ENCODE measurements around the gene ALDH1L2. TPM values are rescaled to one million over a fixed set of nuclear protein-coding genes. Genes with fewer than 3 reads are reported as not detected.
"Not testable (repeated sequence)": the region's sequence is repeated elsewhere in the genome, so short reads cannot be mapped to it uniquely, and the experiment has no call there.

ALDH1L2 gene
- total RNA-seq, 1 experiment from 2014 or later: 2.2 TPM

DNA sequence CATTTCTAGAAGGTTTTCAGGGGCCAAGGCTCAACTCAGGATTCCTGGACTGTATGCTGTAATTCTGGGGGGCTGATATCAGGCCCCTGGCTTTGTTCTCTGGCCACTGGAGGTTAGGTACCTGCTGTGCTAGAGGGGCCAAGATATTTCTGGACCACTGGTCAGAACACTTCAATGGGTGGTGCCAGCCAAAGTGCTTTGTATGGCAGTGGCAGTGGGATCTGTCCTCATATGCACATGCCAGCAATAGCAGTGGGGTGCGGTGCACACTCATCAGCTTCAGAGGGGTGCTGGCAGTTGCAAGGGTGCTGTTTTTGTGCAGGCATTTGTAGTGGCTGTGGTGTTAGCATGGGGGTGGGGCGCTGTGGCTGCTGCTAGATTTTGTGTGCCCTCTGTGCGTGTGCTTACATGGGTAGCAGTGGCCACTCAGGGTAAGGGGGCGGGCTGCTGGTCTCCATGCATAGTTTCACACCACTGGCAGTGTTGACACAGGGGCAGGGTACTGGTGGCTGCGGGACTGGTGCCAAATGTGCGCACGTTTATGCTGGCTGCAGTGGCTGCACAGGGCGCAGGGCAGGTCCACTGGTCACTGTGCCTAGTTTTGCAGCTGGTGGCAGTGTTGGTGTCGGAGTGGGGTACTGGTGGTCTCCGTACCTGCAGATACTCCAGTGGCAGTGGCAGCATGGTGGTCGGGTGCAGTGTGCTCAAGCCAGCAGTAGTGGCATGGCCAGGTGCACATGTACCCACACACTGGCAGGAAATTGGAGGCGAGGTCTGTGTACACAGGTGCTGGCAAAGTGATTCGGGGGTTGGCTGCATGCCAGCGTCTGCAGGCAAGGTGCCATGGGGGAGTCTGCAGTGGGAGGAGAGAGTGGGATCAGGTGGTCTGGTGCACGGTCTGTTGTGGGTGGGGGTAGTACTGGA, 85.6 kb downstream of the ALDH1L2 start:
- DNase-seq (ENCODE audit: low spot score): no peak
- in situ Hi-C loops (cut with HindIII; ENCODE audit: low sequenced_read_pairs): no loop called here

- in situ Hi-C loops (cut with HindIII; ENCODE audit: low sequenced_read_pairs): no loop called here
- no peak for DNase-seq (ENCODE audit: low spot score)
Observed at GRCh38 chr12:104997541-104997940, 86.7 kb downstream of the ALDH1L2 start.

DNA sequence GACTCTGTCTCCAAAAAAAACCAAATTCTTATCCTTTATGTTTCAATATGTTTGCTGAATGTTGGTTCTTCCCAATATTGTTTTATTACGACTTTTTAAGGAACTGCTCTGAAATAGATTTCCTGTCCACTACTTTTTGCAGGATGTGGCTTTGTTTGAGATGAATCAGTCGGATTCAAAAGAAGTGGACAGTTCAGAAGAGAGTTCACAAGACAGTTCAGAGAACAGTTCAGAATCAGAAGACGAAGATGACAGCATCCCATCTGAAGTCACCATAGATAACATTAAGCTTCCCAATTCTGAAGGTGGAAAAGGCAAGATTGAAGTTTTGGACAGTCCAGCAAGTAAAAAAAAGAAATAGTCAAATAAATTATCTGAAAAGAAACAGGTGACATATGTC, 89.9 kb downstream of the ALDH1L2 start:
- DNase-seq (ENCODE audit: low spot score): no peak
- in situ Hi-C loops (cut with HindIII; ENCODE audit: low sequenced_read_pairs): no loop called here

DNA sequence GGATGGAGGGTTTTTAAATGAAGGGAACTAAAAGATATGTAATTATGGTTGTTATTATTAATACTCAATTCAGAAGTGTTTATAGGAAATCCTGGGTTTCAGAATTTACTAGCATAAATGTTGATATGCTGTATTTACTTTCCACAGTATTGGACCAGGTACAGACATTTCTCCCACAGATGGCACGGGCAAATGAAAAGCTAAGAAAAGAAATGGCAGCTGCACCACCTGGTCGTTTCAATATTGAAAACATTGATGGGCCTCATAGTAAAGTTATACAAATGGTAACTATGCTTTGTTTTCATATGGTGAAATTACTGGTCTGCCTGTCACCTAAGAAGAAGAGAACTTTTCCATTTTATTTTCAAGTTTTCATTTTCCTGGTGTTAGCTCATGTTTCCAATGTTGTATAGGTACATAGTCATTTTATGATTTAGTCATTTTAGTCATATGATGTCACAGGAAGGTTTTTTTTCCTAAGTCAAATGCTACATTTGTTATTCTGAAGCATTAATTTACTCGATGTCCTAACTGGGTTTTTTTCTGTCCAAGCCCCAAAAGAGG, 92.6 kb downstream of the ALDH1L2 start:
- in situ Hi-C loops (cut with HindIII; ENCODE audit: low sequenced_read_pairs): no loop called here
- no peak for DNase-seq (ENCODE audit: low spot score)

DNA sequence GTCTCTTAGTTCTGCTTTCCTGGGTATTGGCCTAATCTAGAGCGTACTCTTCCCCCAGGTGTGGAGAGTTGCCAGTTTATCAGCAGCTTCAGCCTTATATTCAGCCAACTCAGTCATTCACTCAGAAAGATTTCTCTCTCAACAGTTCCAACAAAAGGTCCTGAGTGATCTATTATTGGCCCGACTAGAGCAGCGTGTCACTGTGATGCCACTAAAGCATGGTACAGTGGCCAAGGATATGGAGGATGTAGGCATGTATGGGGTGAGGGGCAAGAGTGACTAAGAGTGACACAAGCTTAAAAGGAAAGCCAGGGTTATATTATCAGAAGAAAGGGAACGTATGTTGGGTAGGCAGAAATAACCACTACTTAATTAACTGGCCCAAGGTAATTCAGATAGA, 93.3 kb downstream of the ALDH1L2 start:
- in situ Hi-C loops (cut with HindIII; ENCODE audit: low sequenced_read_pairs): no loop called here
- no peak for DNase-seq (ENCODE audit: low spot score)

DNA sequence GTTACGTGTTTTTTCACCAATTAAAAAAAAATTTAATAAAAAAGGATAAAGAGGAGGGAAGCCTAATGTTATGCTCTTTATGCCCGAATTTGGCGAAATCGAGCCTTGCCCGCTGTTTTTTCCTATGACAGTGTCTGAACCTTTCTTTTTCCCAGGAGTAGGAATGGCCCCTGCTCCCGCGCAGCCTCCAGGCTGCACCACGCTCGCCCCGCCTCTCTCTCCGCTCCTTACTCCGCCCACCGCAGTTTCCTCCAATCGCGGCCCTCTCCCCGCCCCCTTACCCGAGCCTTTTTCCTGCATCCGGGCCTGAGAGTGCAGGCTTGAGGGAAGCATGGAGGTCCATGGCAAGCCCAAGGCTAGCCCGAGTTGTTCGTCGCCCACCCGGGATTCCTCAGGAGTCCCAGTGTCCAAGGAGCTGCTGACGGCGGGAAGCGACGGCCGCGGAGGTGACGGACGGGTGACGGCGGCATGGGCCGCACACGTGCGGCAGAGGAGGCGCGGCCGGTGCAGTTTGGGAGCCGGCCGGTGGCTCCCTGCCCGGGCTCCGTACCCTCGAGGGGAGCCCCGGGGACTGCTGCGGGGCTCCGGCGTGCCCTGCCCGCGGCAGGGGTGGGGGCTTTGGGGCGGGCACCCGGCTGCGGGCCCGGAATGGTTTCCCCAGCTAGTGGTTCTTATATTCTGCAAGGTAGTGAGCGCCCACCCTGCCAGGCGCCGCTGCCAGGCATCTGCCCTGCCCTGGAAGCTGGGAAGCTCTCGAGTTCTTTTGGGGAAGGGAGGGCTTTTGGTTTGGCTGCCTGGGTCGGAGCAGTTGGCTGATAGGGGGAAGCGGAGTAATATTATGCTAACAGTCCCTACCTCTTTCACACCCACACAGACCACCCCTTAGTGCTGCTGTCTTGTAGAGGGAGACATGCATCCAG, 98.0 kb downstream of the ALDH1L2 start, which contains the start of gene NOPCHAP1:
Gene NOPCHAP1 (plus strand): TSS at position 295 of the 920 bp plus-strand sequence. CDS start 37 bp downstream, at position 332.
- peak; percentile 95 for DNase-seq (ENCODE audit: low spot score)
- in situ Hi-C loops (cut with HindIII; ENCODE audit: low sequenced_read_pairs): no loop called here

DNA sequence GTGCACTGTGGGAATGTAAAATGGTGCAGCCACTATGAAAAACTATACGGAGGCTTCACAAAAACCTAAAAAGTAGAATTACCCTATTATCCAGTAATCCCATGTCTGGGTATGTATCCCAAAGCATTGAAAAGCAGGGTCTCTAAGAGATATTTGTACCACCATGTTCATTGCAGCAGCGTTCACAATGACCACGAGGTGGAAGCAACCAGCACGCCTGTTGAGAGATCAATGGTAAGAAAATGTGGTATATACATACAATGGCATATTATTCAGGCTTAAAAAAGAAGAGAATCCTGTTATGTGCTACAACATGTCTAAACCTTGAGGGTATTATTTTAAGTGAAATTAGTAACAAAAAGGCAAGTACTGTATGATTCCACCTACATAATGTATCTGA, 99.1 kb downstream of the ALDH1L2 start:
- no peak for DNase-seq (ENCODE audit: low spot score)
- in situ Hi-C loops (cut with HindIII; ENCODE audit: low sequenced_read_pairs): no loop called here

DNA sequence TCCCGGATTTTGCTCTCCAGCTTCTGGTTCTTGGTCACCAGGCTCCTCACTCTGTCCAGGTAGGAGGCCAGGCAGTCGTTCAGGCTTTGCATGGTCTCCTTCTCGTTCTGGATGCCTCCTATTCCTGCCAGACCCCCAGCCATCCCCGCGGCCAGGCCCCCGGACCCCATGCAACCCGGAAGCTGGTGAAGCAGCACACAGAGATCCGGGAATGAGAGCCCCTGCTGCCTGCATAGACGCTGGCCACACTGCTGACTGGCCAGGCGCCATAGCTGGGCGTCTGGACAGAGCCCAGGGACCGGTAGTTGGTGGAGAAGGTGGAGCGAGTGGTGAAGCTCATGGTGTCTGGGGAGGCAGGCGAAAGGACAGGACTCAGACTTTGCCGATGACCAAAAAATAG, 106.6 kb downstream of the ALDH1L2 start:
- in situ Hi-C loops (cut with HindIII; ENCODE audit: low sequenced_read_pairs); DNase-seq (ENCODE audit: low spot score): not testable (repeated sequence)

DNA sequence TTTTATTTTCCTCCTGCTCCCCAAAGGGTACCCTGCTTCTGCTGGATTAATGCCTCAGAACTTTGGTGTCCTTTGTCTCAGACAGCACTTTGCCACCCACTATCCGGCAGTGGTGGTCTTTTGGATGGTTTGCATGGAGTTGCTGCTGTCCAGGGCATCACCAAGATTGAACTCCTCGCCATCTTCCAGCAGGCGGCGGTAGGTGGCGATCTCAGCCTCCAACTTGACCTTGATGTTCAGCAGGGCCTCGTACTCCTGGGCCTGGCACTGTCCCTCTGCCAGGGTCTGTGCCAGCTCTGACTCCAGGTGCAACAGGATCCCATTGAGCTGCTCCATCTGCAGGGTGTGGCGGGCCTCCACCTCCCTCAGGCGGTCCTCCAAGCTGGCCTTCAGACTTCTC, 107.6 kb downstream of the ALDH1L2 start:
- in situ Hi-C loops (cut with HindIII; ENCODE audit: low sequenced_read_pairs): no loop called here
- DNase-seq (ENCODE audit: low spot score): no peak

DNA sequence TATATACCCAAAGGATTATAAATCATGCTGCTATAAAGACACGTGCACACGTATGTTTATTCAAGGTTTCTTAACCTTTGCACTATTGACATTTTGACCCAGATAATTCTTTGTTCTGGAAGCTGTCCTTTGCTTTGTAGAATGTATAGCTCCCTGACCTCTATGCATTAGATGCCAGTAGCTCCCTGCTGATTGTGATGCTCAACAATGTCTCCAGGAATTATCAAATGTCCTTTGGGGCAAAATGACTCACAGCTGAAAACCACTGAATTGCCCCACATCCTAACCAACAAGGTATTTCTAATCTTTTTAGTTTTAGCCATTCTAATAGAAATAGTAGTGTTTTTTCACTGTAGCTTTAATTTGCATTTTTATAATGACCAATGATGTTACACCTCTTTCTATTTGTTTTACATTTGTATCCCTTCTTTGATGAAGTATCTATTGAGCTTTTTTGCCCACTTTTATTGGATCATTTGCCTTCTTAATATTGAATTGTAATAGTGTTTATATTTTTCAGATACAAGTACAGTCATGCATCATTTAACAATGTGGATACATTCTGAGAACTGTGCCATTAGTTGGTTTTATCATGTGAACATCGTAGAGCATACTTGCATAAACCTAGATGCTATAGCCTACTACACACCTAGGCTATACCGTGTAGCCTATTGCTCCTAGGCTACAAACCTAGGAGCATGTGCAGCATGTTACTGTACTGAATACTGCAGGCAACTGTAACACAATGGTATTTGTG, 108.5 kb downstream of the ALDH1L2 start:
- DNase-seq (ENCODE audit: low spot score): no peak
- in situ Hi-C loops (cut with HindIII; ENCODE audit: low sequenced_read_pairs): no loop called here

- in situ Hi-C loops (cut with HindIII; ENCODE audit: low sequenced_read_pairs): no loop called here
- DNase-seq (ENCODE audit: low spot score): no peak
Observed at GRCh38 chr12:104974626-104975290, 109.5 kb downstream of the ALDH1L2 start.

- DNase-seq (ENCODE audit: low spot score): no peak
- in situ Hi-C loops (cut with HindIII; ENCODE audit: low sequenced_read_pairs): no loop called here
Observed at GRCh38 chr12:104973250-104973649, 111.0 kb downstream of the ALDH1L2 start.

DNA sequence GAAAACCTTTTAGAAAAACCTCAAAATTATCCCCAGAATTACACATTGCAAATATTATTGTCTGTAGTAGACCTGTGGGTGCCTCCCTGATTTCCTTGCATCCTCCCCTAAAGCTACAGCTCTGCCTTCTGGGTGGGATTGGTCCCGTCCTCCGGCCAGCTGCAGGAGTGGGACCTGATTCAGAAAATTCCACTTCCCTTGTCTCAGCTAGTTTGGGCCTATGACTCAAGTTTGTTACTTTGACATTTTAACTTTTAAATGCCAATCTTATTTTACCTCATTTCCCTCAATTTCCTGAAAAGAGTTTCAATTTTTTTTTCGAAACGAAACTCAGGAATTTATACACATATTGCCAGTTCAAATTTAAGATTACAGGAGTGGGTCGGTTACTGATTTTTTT, 113.0 kb downstream of the ALDH1L2 start:
- no peak for DNase-seq (ENCODE audit: low spot score)
- in situ Hi-C loops (cut with HindIII; ENCODE audit: low sequenced_read_pairs): no loop called here

Other genes starting within 250 kb of the ALDH1L2 start
- gene SLC41A2, start 126.2 kb downstream of the ALDH1L2 start, total RNA-seq (2014; rRNA removed; shearing (Covaris generic)): 2.4 and 2.8 TPM in 2 replicates
- gene NOPCHAP1, start 98.1 kb downstream of the ALDH1L2 start, total RNA-seq (2014; rRNA removed; shearing (Covaris generic)): 10.9 and 23.3 TPM in 2 replicates
- gene WASHC4, start 23.3 kb upstream of the ALDH1L2 start, total RNA-seq (2014; rRNA removed; shearing (Covaris generic)): 21.9 and 77.3 TPM in 2 replicates
- 36.4 and 36.5 TPM in 2 replicates for gene APPL2, start 151.7 kb upstream of the ALDH1L2 start, total RNA-seq (2014; rRNA removed; shearing (Covaris generic))
- 52.6 and 61.8 TPM in 2 replicates for gene C12orf75, start 246.2 kb upstream of the ALDH1L2 start, total RNA-seq (2014; rRNA removed; shearing (Covaris generic))

Measured in G401 (cell line).